Upper lobe of left lung (tissue), 4 donors: Measurements from ENCODE around the gene TIGD7.

Experiments used
- CTCF ChIP-seq, 6 experiments: fragments of 450-650 bp in 4 of 6; fragments of 200-600 bp in 2 of 6; sonication (generic) in 2 of 6; IDR thresholded peaks; one replicate each; pipeline ENCODE4 v1.5.1; 2016 to 2019; ENCODE audit warnings: antibody characterized with exemption in 6 of 6
- EP300 ChIP-seq, 4 donors: sonication (generic); formaldehyde crosslinking; IDR thresholded peaks; one replicate each; pipeline ENCODE4 v1.5.1; 2017; ENCODE audit warnings: antibody characterized with exemption in 4 of 4, control low read depth in 2 of 4
- POLR2A ChIP-seq, 4 donors: fragments of 450-650 bp; IDR thresholded peaks; one replicate each; pipeline ENCODE4 v1.5.1; 2016 to 2017; ENCODE audit warnings: antibody characterized with exemption in 4 of 4, mild to moderate bottlenecking in 2 of 4
- POLR2AphosphoS5 ChIP-seq, 2 donors: sonication (generic); formaldehyde crosslinking; IDR thresholded peaks; one replicate each; pipeline ENCODE4 v1.5.1; 2017; ENCODE audit warnings: antibody characterized with exemption in 2 of 2

GRCh38 chr16:3289998-3290673 is 15.1 kb downstream of the TIGD7 start:
- TF ChIP-seq CTCF (IDR thresholded peaks at IDR 0.05) (no peak), POLR2A (IDR thresholded peaks at IDR 0.05) (no peak), POLR2AphosphoS5 (IDR thresholded peaks at IDR 0.05) (no peak), EP300 (IDR thresholded peaks at IDR 0.05) (no peak)
